Tibial nerve (tissue), 4 donors: ENCODE measurements around the gene SPAAR.
A peak's percentile ranks its signal among the peaks of the same experiment; 100 is the strongest.

Experiments used
- CTCF ChIP-seq, 5 experiments: fragments of 200-600 bp in 3 of 5; fragments of 450-650 bp in 2 of 5; sonication (generic) in 3 of 5; IDR thresholded peaks; one replicate each; pipeline ENCODE4 v1.5.1; 2016 to 2019; ENCODE audit warnings: antibody characterized with exemption in 5 of 5, mild to moderate bottlenecking in 3 of 5, moderate library complexity in 2 of 5
- EP300 ChIP-seq, 2 donors: sonication (generic); formaldehyde crosslinking; IDR thresholded peaks; one replicate each; pipeline ENCODE4 v1.6.1; 2017; ENCODE audit warnings: antibody characterized with exemption in 2 of 2, mild to moderate bottlenecking in 1 of 2
- POLR2A ChIP-seq, 2 donors: fragments of 450-650 bp; IDR thresholded peaks; one replicate each; pipeline ENCODE4 v1.6.1; 2017; ENCODE audit warnings: antibody characterized with exemption in 2 of 2, mild to moderate bottlenecking in 2 of 2, moderate library complexity in 2 of 2

- TF ChIP-seq CTCF (IDR thresholded peaks at IDR 0.05) (no peak), EP300 (IDR thresholded peaks at IDR 0.05) (peak in 1 of 2 donors; percentile 34), POLR2A (IDR thresholded peaks at IDR 0.05) (peak in 1 of 2 donors; percentile 22)
These were observed 660 bp downstream of the SPAAR start for GRCh38 chr9:35909687-35910612.
